OCI-LY1 (cell line): ENCODE measurements around the gene SPAG9.

ENCODE experiments used
- H2AFZ ChIP-seq: fragments of 200-600 bp; sonication (generic), shearing (Covaris generic); 2 replicates; pipeline ENCODE4 v1.6.0; 2014; ENCODE audit warnings: antibody characterized with exemption, mild to moderate bottlenecking, low read length
- H3F3A ChIP-seq: fragments of 200-600 bp; sonication (generic), shearing (Covaris generic); 2 replicates; pipeline ENCODE4 v1.6.0; 2014; ENCODE audit warnings: mild to moderate bottlenecking, antibody characterized with exemption, low read length, moderate library complexity; ENCODE audit not compliant: insufficient read depth
- H3K27ac ChIP-seq: fragments of 200-600 bp; sonication (generic); 2 replicates; pipeline ENCODE4 v1.5.1; 2014; ENCODE audit warnings: low read length, mixed run types, mild to moderate bottlenecking, low read depth; ENCODE audit not compliant: poor library complexity, severe bottlenecking
- H3K27me3 ChIP-seq: fragments of 200-600 bp; sonication (generic); 2 replicates; pipeline ENCODE4 v1.6.0; 2014; ENCODE audit warnings: antibody characterized with exemption, mild to moderate bottlenecking, low read length, moderate library complexity; ENCODE audit not compliant: insufficient read depth
- H3K36me3 ChIP-seq: fragments of 200-600 bp; sonication (generic); 2 replicates; pipeline ENCODE4 v1.6.1; 2014; ENCODE audit warnings: mild to moderate bottlenecking, antibody characterized with exemption, low read length, moderate library complexity, mixed read lengths; ENCODE audit not compliant: insufficient read depth
- H3K4me1 ChIP-seq: fragments of 200-600 bp; sonication (generic); 2 replicates; pipeline ENCODE4 v1.5.1; 2014; ENCODE audit warnings: mild to moderate bottlenecking, low read length, moderate library complexity; ENCODE audit not compliant: insufficient read depth, severe bottlenecking
- H3K4me2 ChIP-seq: fragments of 200-600 bp; sonication (generic), shearing (Covaris generic); 2 replicates; pipeline ENCODE4 v1.6.1; 2014; ENCODE audit warnings: low read length
- H3K4me3 ChIP-seq: fragments of 200-600 bp; sonication (generic); 2 replicates; pipeline ENCODE4 v1.5.1; 2014; ENCODE audit warnings: low read length, low read depth, mild to moderate bottlenecking, mixed read lengths; ENCODE audit not compliant: poor library complexity, severe bottlenecking
- H3K79me2 ChIP-seq: fragments of 200-600 bp; shearing (Covaris generic); 2 replicates; pipeline ENCODE4 v1.6.1; 2016; ENCODE audit warnings: mixed run types, low read length, mixed read lengths; ENCODE audit not compliant: insufficient read depth
- H3K9ac ChIP-seq: fragments of 200-600 bp; sonication (generic), shearing (Covaris generic); 2 replicates; pipeline ENCODE4 v1.6.1; 2014; ENCODE audit warnings: mild to moderate bottlenecking, low read length, mixed read lengths
- H3K9me2 ChIP-seq: fragments of 200-600 bp; sonication (generic), shearing (Covaris generic); 2 replicates; pipeline ENCODE4 v1.6.1; 2014; ENCODE audit warnings: low read depth, mild to moderate bottlenecking, low read length, mixed read lengths
- H3K9me3 ChIP-seq: fragments of 200-600 bp; shearing (Covaris generic); 2 replicates; pipeline ENCODE4 v1.6.1; 2014; ENCODE audit warnings: low read length, mixed read lengths
- H4K20me1 ChIP-seq: fragments of 200-600 bp; sonication (generic), shearing (Covaris generic); 2 replicates; pipeline ENCODE4 v1.6.0; 2016; ENCODE audit warnings: mild to moderate bottlenecking, low read length; ENCODE audit not compliant: insufficient read depth
- CTCF ChIP-seq: fragments of 200-600 bp; sonication (generic), shearing (Covaris generic); IDR thresholded peaks from 2 replicates; pipeline ENCODE4 v1.5.1; 2017; ENCODE audit warnings: mild to moderate bottlenecking, antibody characterized with exemption, low read length, moderate library complexity, mixed read lengths
- EZH2 ChIP-seq: fragments of 200-600 bp; sonication (generic), shearing (Covaris generic); IDR thresholded peaks from 2 replicates; pipeline ENCODE4 v1.8.0; 2017; ENCODE audit warnings: borderline replicate concordance, mixed run types, mild to moderate bottlenecking, antibody characterized with exemption, low read length, moderate library complexity, mixed read lengths

Gene SPAG9

GRCh38 chr17:51013322-51013721, 107.3 kb downstream of the SPAG9 start:
- no peak overlapping the region for H3K27ac ChIP-seq
- peaks cover 55% of the 10 kb centered on the region; the same call in 1 of the 2 replicates for H3K36me3 ChIP-seq
- no peaks in the 10 kb centered on the region for H3K9me3 ChIP-seq
- H3K4me2 ChIP-seq, result no peak overlapping the region
- no peak overlapping the region for H3K9ac ChIP-seq
- H3F3A ChIP-seq, result no peaks in the 10 kb centered on the region
- H3K79me2 ChIP-seq, result no peaks in the 10 kb centered on the region
- no peak overlapping the region for H2AFZ ChIP-seq
- no peaks in the 10 kb centered on the region for H3K4me1 ChIP-seq
- H3K27me3 ChIP-seq, result no peaks in the 10 kb centered on the region
- no peaks in the 10 kb centered on the region for H3K9me2 ChIP-seq
- H4K20me1 ChIP-seq, result no peaks in the 10 kb centered on the region
- no peak overlapping the region for H3K4me3 ChIP-seq
- TF ChIP-seq EZH2 (no peak), CTCF (no peak)

GRCh38 chr17:51012538-51012937, 108.1 kb downstream of the SPAG9 start:
- Histone ChIP-seq H3K4me1 (no peaks in the 10 kb centered on the region), H3K27me3 (no peaks in the 10 kb centered on the region), H3F3A (no peaks in the 10 kb centered on the region), H2AFZ (no peak overlapping the region), H3K4me2 (no peak overlapping the region), H3K9me3 (no peaks in the 10 kb centered on the region), H4K20me1 (no peaks in the 10 kb centered on the region), H3K79me2 (no peaks in the 10 kb centered on the region), H3K9ac (no peak overlapping the region), H3K4me3 (no peak overlapping the region), H3K27ac (no peak overlapping the region), H3K36me3 (peaks cover 57% of the 10 kb centered on the region; the same call in 1 of the 2 replicates), H3K9me2 (no peaks in the 10 kb centered on the region)
- no peak for TF ChIP-seq CTCF
- no peak for TF ChIP-seq EZH2

- Histone ChIP-seq H3K9ac (no peak overlapping the region), H3K9me2 (no peaks in the 10 kb centered on the region), H3K4me3 (no peak overlapping the region), H3K4me2 (no peak overlapping the region), H4K20me1 (no peaks in the 10 kb centered on the region), H3K79me2 (no peaks in the 10 kb centered on the region), H3K27me3 (no peaks in the 10 kb centered on the region), H3K27ac (no peak overlapping the region), H3K36me3 (peaks cover 56% of the 10 kb centered on the region; the same call in 1 of the 2 replicates), H2AFZ (no peak overlapping the region), H3K4me1 (no peaks in the 10 kb centered on the region), H3K9me3 (no peaks in the 10 kb centered on the region), H3F3A (no peaks in the 10 kb centered on the region)
- TF ChIP-seq CTCF (no peak), EZH2 (no peak)
Measured at GRCh38 chr17:51010173-51010675, 110.4 kb downstream of the SPAG9 start.
